GM23248 (cell line): Measurements from ENCODE around the gene AMDHD1.

Experiments
- EZH2 ChIP-seq: fragments of 200-600 bp; sonication (generic); IDR thresholded peaks from 2 replicates; pipeline ENCODE4 v1.6.1; 2018; ENCODE audit warnings: antibody characterized with exemption, mild to moderate bottlenecking; ENCODE audit not compliant: insufficient read depth, poor library complexity, severe bottlenecking
- EZH2phosphoT487 ChIP-seq: fragments of 200-600 bp; sonication (generic); IDR thresholded peaks from 2 replicates; pipeline ENCODE4 v1.6.1; 2018; ENCODE audit warnings: antibody characterized with exemption, moderate library complexity, mild to moderate bottlenecking, low read depth; ENCODE audit not compliant: insufficient read depth

- no peak for TF ChIP-seq EZH2
- TF ChIP-seq EZH2phosphoT487 = no peak
These were observed 72.5 kb downstream of the AMDHD1 start for GRCh38 chr12:96015672-96016071.
